WERI-Rb-1 (cell line): ENCODE measurements around the gene NGFR.

ENCODE experiments used
- DNase-seq: peaks from one replicate; pipeline ENCODE4 v3.0.0-alpha.2; 2020
- H3K27ac ChIP-seq: fragments of 250-450 bp; sonication (Bioruptor Pico); 2 replicates; pipeline ENCODE4 v1.5.1; 2020; ENCODE audit warnings: mild to moderate bottlenecking, moderate library complexity
- H3K27me3 ChIP-seq: fragments of 250-450 bp; sonication (Bioruptor Pico); 2 replicates; pipeline ENCODE4 v1.5.1; 2021; ENCODE audit warnings: mild to moderate bottlenecking, low read depth, moderate library complexity; ENCODE audit not compliant: insufficient read depth, severe bottlenecking
- H3K36me3 ChIP-seq: fragments of 250-450 bp; sonication (Bioruptor Pico); 2 replicates; pipeline ENCODE4 v1.5.1; 2020; ENCODE audit warnings: mild to moderate bottlenecking, moderate library complexity
- H3K4me3 ChIP-seq: 2 replicates; pipeline ENCODE4 v1.5.1; 2011; ENCODE audit warnings: low read depth, mild to moderate bottlenecking, control low read depth, low read length
- H3K9me3 ChIP-seq: fragments of 250-450 bp; sonication (Bioruptor Pico); 2 replicates; pipeline ENCODE4 v1.5.1; 2021; ENCODE audit warnings: mild to moderate bottlenecking, moderate library complexity; ENCODE audit not compliant: severe bottlenecking
- TF ChIP-seq, protein P1 (sequence below): IDR thresholded peaks from 2 replicates; pipeline ENCODE4 v1.5.1; 2011; ENCODE audit warnings: low read depth, mild to moderate bottlenecking, control low read depth, inconsistent platforms, low read length

Gene NGFR

DNA sequence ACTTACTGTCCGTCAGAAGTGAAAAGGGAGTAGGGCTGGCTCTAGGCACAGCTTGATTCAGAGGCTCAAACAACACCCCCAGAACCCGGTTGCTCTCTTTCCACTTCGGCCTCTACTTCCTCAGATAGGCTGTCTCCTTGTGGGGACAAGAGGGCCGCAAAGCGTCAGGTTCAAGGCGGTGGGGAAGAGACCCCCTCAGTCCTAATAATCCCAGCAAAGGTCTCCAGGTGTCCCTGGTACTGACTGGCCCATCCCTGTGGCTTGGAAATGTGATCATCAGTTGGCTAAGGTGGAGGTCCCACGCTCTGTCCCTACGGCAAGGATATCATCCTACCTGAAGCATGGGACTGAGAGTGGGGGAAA is 26.0 kb downstream of the NGFR start:
- no peak for DNase-seq
- no peaks in the 10 kb centered on the region for H3K27me3 ChIP-seq
- no peaks in the 10 kb centered on the region for H3K9me3 ChIP-seq
- no peak overlapping the region for H3K4me3 ChIP-seq
- no peak overlapping the region for H3K27ac ChIP-seq
- TF ChIP-seq, protein P1, sequence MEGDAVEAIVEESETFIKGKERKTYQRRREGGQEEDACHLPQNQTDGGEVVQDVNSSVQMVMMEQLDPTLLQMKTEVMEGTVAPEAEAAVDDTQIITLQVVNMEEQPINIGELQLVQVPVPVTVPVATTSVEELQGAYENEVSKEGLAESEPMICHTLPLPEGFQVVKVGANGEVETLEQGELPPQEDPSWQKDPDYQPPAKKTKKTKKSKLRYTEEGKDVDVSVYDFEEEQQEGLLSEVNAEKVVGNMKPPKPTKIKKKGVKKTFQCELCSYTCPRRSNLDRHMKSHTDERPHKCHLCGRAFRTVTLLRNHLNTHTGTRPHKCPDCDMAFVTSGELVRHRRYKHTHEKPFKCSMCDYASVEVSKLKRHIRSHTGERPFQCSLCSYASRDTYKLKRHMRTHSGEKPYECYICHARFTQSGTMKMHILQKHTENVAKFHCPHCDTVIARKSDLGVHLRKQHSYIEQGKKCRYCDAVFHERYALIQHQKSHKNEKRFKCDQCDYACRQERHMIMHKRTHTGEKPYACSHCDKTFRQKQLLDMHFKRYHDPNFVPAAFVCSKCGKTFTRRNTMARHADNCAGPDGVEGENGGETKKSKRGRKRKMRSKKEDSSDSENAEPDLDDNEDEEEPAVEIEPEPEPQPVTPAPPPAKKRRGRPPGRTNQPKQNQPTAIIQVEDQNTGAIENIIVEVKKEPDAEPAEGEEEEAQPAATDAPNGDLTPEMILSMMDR: no peak
- H3K36me3 ChIP-seq: no peaks in the 10 kb centered on the region

- Histone ChIP-seq H3K36me3 (no peaks in the 10 kb centered on the region), H3K4me3 (no peak overlapping the region), H3K27ac (no peak overlapping the region), H3K27me3 (no peaks in the 10 kb centered on the region), H3K9me3 (no peaks in the 10 kb centered on the region)
- TF ChIP-seq, protein P1: no peak
- no peak for DNase-seq
Observed at GRCh38 chr17:49521471-49522356, 26.6 kb downstream of the NGFR start.

DNA sequence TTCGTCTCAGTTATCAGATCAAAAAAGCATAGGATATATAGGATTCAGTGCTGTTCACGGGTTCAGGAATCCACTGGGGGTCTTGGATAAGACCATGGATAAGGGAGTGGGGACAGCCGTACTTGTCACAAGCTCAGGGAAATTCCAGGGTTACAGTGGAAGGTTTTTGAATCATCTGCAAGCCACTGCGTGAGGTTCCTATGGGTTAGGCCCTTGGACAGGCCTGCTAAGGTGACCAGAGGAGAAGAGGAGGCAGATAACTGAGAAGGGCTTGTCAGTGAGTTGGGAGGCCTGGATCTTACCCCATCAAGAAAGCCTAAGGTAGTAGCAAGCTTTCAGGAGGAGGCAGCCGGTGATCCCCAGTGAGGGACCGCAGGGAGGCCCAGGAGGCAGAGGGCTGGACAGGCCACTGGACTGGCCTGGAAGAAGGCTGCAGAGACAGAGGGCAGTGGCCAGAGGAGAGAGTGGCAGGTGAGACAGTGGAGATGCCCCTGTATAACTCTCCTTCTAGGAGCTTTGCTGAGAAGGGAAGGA is 27.3 kb downstream of the NGFR start:
- Histone ChIP-seq H3K9me3 (no peaks in the 10 kb centered on the region), H3K36me3 (no peaks in the 10 kb centered on the region), H3K27me3 (no peaks in the 10 kb centered on the region), H3K27ac (no peak overlapping the region), H3K4me3 (no peak overlapping the region)
- TF ChIP-seq, protein P1: no peak
- DNase-seq: no peak

GRCh38 chr17:49523196-49523595 is 28.1 kb downstream of the NGFR start:
- no peaks in the 10 kb centered on the region for H3K27me3 ChIP-seq
- no peaks in the 10 kb centered on the region for H3K36me3 ChIP-seq
- H3K4me3 ChIP-seq: no peak overlapping the region
- no peak overlapping the region for H3K27ac ChIP-seq
- no peak for DNase-seq
- no peaks in the 10 kb centered on the region for H3K9me3 ChIP-seq
- TF ChIP-seq, protein P1: no peak

DNA sequence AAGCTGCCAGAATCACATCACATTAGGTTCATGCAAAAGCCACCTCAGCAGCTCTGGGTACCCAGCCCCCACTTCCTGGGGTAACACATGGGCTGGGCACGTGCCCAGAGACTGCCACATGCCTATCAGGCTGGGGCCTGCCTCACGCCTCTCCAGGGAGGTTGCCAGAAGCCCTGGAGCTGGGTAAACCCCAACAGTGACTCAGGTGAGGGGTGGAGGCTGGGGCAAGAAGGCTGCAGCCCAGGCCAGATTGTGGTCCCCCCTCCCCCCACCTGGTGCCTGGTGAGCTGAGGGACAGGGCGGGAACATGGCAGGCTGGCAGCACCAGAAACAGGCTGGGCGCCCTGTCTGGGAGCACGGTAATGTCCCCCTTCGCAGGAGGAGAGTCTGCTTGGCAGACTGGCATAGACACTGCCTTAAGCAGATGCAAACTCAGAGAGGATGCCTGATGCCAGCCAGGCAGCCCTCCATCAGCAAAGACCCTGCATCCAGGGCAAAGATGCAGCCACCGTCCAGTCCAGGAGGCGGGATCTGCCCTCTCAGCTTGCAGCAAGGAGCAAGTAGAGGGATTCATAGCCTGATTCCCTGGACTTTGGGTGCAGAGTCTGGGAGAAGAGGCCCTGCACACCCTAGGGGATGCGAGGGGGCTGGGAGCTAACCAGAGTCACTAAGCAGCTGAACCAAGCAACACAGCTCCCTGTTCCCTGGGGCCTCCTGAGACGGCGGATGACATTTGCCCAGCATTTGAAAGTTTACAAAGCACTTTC is 28.8 kb downstream of the NGFR start:
- no peak overlapping the region for H3K4me3 ChIP-seq
- no peak overlapping the region for H3K27ac ChIP-seq
- no peak for DNase-seq

More for the DNA sequence above, 28.8 kb downstream of the NGFR start:
- TF ChIP-seq, protein P1: no peak
- Histone ChIP-seq H3K27me3 (no peaks in the 10 kb centered on the region), H3K36me3 (no peaks in the 10 kb centered on the region), H3K9me3 (no peaks in the 10 kb centered on the region)
